ENCODE measurements around the gene ASAH2. TPM values are rescaled to one million over a fixed set of nuclear protein-coding genes. Genes with fewer than 3 reads are reported as not detected.

ASAH2 gene
- total and polyA plus RNA-seq, 2 of the 8 experiments (the other 6 are each of a cell fraction or from before 2014, with no cell fraction given), result 1.2 to 3.1 TPM

GRCh38 chr10:50211670-50212069, 39.6 kb downstream of the ASAH2 start:
- Histone ChIP-seq H3K79me1 (ENCODE audit: low read depth, low read length) (no peaks in the 10 kb centered on the region), H3K4me3 (ENCODE audit: extremely low read depth in 1 of 4, insufficient read depth in 2 of 4, low read depth in 3 of 4, low read length in 4 of 4) (no peak overlapping the region), H4K8ac (ENCODE audit: extremely low read depth, insufficient read depth, low read length) (no peak overlapping the region), H3K56ac (replicated peaks; ENCODE audit: insufficient read length, low read depth, low read length) (no peak overlapping the region), H2AFZ (ENCODE audit: low read length) (no peak overlapping the region), H2BK20ac (ENCODE audit: low read length) (no peak overlapping the region), H3K27ac (ENCODE audit: low read depth, low read length) (no peak overlapping the region), H4K5ac (ENCODE audit: insufficient read length, low read depth, low read length) (no peak overlapping the region), H3K4ac (replicated peaks; ENCODE audit: insufficient read length, low read depth, low read length) (no peak overlapping the region), H3K23ac (ENCODE audit: insufficient read length) (no peak overlapping the region), H2BK120ac (replicated peaks; ENCODE audit: low read depth, low read length) (no peak overlapping the region), H2BK15ac (ENCODE audit: low read length) (no peak overlapping the region), H3K4me2 (ENCODE audit: insufficient read depth in 1 of 2, low read depth in 2 of 2, low read length in 2 of 2) (no peak overlapping the region), H2BK5ac (ENCODE audit: low read depth, low read length) (no peak overlapping the region), H4K20me1 (replicated peaks in 1 of 2; ENCODE audit: control insufficient read depth in 1 of 2, insufficient read depth in 2 of 2, low read length in 2 of 2) (no peaks in the 10 kb centered on the region), H3K23me2 (ENCODE audit: low read depth, low read length) (no peaks in the 10 kb centered on the region), H2BK12ac (ENCODE audit: low read depth, low read length) (no peak overlapping the region), H3K79me2 (ENCODE audit: control insufficient read depth in 1 of 2, insufficient read depth in 2 of 2, low read length in 2 of 2) (no peaks in the 10 kb centered on the region), H3K14ac (ENCODE audit: insufficient read length) (no peak overlapping the region), H3K27me3 (replicated peaks in 1 of 4; ENCODE audit: control insufficient read depth in 3 of 4, extremely low read depth in 1 of 4, insufficient read depth in 3 of 4, low read length in 3 of 4) (no peaks in the 10 kb centered on the region), H3K9me3 (ENCODE audit: insufficient read depth in 2 of 2, low read depth in 1 of 2, low read length in 1 of 2) (no peaks in the 10 kb centered on the region), H4K91ac (replicated peaks; ENCODE audit: insufficient read length, low read length) (no peak overlapping the region), H3K18ac (ENCODE audit: extremely low read depth, low read length) (no peak overlapping the region), H2AK5ac (ENCODE audit: low read depth, low read length) (no peak overlapping the region), H3K9ac (replicated peaks in 1 of 4; ENCODE audit: extremely low read depth in 1 of 4, low read depth in 3 of 4, low read length in 3 of 4) (no peak overlapping the region), H3K4me1 (replicated peaks in 1 of 4; ENCODE audit: control insufficient read depth in 3 of 4, insufficient read depth in 4 of 4, low read length in 3 of 4) (peaks cover 0 to 3% (median under 1%) of the 10 kb centered on the region in 4 experiments; a peak in 3 of 7 replicates), H3K36me3 (ENCODE audit: control insufficient read depth in 2 of 4, insufficient read depth in 4 of 4, low read length in 3 of 4) (no peaks in the 10 kb centered on the region)
- FAIRE-seq (no peak), DNase-seq (ENCODE audit: low read depth in 1 of 2, low spot score in 2 of 2) (no peak)
- WGBS, 2 experiments (ENCODE audit: extremely low coverage in 1 of 2, insufficient coverage in 1 of 2, insufficient read length in 1 of 2, insufficient replicate concordance in 2 of 2, low coverage in 1 of 2, low lambda C conversion rate in 2 of 2, missing lambda C conversion rate in 1 of 2), result 86% methylated on average over 3 of the region's 3 CpGs; no CpG with 5 or more reads in 1 of the 2 experiments
- ChIA-PET POLR2A (ENCODE audit: partially characterized antibody) (no interaction called here), CTCF (ENCODE audit: partially characterized antibody) (interaction anchor here (1.2 to 1.4 kb wide), 2 partner anchors 13 to 23 kb away, joined by 5 to 9 read pairs; no protein-coding TSS in a partner anchor)
- TF ChIP-seq, protein P1, sequence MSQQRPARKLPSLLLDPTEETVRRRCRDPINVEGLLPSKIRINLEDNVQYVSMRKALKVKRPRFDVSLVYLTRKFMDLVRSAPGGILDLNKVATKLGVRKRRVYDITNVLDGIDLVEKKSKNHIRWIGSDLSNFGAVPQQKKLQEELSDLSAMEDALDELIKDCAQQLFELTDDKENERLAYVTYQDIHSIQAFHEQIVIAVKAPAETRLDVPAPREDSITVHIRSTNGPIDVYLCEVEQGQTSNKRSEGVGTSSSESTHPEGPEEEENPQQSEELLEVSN (IDR thresholded peaks at IDR 0.05), result no peak
- no peak for TF ChIP-seq TBP (IDR thresholded peaks at IDR 0.05; ENCODE audit: low read depth, low read length)
- no peak for TF ChIP-seq CBX8 (IDR thresholded peaks at IDR 0.05; ENCODE audit: borderline replicate concordance, low read depth, low read length)
- TF ChIP-seq SP2 (IDR thresholded peaks at IDR 0.05; ENCODE audit: low read length), result no peak
- no peak for TF ChIP-seq GTF2F1 (IDR thresholded peaks at IDR 0.05; ENCODE audit: borderline replicate concordance, low read depth, low read length)
- TF ChIP-seq KDM4A (IDR thresholded peaks at IDR 0.05; ENCODE audit: low read depth, low read length, severe bottlenecking), result no peak
- TF ChIP-seq MAFK (IDR thresholded peaks at IDR 0.05; ENCODE audit: low read depth, low read length), result no peak
- no peak for TF ChIP-seq SIX5 (IDR thresholded peaks at IDR 0.05; ENCODE audit: low read depth, low read length)
- TF ChIP-seq HDAC2 (IDR thresholded peaks at IDR 0.05; ENCODE audit: borderline replicate concordance in 1 of 2, low read depth in 2 of 2, low read length in 2 of 2), result no peak
- TF ChIP-seq RBBP5 (IDR thresholded peaks at IDR 0.05; ENCODE audit: borderline replicate concordance, low read depth, low read length), result no peak
- no peak for TF ChIP-seq SUZ12 (IDR thresholded peaks at IDR 0.05; ENCODE audit: low read length)
